Measurements from ENCODE around the gene ZNF133. TPM values are rescaled to one million over a fixed set of nuclear protein-coding genes. Genes with fewer than 3 reads are reported as not detected.
A peak's percentile ranks its signal among the peaks of the same experiment; 100 is the strongest.

ZNF133 gene
- total and polyA plus RNA-seq, 2 of the 13 experiments (the other 11 are each of a cell fraction or from before 2014, with no cell fraction given), result 23.5 to 26.7 TPM

DNA sequence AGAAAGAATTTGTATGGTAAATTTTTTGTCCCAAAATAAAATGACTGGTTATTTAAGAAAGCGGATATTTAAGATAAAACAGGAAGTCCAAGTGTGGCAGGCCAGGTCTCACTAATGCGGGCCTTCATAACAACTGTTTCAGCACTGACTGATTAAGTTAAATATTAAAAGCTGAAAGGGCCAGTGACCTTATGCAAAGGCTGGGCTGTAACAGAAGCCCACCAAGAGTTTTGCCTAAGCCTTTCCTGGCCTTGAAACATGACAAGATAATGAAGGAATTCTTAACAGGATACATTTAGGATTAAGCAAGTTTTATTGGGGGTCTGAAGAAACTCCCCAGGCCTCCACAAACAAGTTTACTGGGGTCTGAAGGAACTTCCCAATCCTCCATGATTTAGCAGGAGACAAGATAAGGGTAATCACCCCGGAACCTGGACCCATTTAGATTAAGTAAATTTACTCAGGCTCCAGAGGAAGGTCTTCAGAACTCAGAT, 36.3 kb downstream of the ZNF133 start (continued):
- TF ChIP-seq ZNF136 (CRISPR knock-in tag; IDR thresholded peaks at IDR 0.05; ENCODE audit: low read depth) (0 out of 2 replicates have a peak, but pooled peaks have one; percentile 39), ATF1 (CRISPR knock-in tag; IDR thresholded peaks at IDR 0.05) (peak; percentile 49; the same call in 1 of the 2 replicates), HMGA1 (CRISPR knock-in tag; conservative IDR thresholded peaks at IDR 0.05) (no peak), PHF21A (CRISPR knock-in tag; IDR thresholded peaks at IDR 0.05) (peak; percentile 52; the same call in 1 of the 2 replicates), RBFOX2 (IDR thresholded peaks at IDR 0.05; ENCODE audit: low read depth, low read length) (0 out of 2 replicates have a peak, but pooled peaks have one; percentile 16), SRF (IDR thresholded peaks at IDR 0.05; ENCODE audit: low read depth, low read length) (0 out of 2 replicates have a peak, but pooled peaks have one; percentile 45), ZNF44 (CRISPR knock-in tag; IDR thresholded peaks at IDR 0.05) (0 out of 2 replicates have a peak, but pooled peaks have one; percentile 56), ZBTB20 (CRISPR knock-in tag; IDR thresholded peaks at IDR 0.05; ENCODE audit: borderline replicate concordance, low read depth) (peak; percentile 73), MIXL1 (CRISPR knock-in tag; IDR thresholded peaks at IDR 0.05) (peak; percentile 82; the same call in 1 of the 2 replicates), SMAD3 (CRISPR knock-in tag; IDR thresholded peaks at IDR 0.05) (no peak), PHF20 (CRISPR knock-in tag; IDR thresholded peaks at IDR 0.05) (no peak), FOXA3 (CRISPR knock-in tag; IDR thresholded peaks at IDR 0.05) (peak; percentile 48), ZSCAN29 (CRISPR knock-in tag; conservative IDR thresholded peaks at IDR 0.05) (no peak), ASH2L (IDR thresholded peaks at IDR 0.05; ENCODE audit: insufficient read length, low read depth, low read length) (peak; percentile 74)
- TF ChIP-seq, protein P1, sequence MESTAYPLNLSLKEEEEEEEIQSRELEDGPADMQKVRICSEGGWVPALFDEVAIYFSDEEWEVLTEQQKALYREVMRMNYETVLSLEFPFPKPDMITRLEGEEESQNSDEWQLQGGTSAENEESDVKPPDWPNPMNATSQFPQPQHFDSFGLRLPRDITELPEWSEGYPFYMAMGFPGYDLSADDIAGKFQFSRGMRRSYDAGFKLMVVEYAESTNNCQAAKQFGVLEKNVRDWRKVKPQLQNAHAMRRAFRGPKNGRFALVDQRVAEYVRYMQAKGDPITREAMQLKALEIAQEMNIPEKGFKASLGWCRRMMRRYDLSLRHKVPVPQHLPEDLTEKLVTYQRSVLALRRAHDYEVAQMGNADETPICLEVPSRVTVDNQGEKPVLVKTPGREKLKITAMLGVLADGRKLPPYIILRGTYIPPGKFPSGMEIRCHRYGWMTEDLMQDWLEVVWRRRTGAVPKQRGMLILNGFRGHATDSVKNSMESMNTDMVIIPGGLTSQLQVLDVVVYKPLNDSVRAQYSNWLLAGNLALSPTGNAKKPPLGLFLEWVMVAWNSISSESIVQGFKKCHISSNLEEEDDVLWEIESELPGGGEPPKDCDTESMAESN (CRISPR knock-in tag; conservative IDR thresholded peaks at IDR 0.05), result no peak
- TF ChIP-seq, protein P2, sequence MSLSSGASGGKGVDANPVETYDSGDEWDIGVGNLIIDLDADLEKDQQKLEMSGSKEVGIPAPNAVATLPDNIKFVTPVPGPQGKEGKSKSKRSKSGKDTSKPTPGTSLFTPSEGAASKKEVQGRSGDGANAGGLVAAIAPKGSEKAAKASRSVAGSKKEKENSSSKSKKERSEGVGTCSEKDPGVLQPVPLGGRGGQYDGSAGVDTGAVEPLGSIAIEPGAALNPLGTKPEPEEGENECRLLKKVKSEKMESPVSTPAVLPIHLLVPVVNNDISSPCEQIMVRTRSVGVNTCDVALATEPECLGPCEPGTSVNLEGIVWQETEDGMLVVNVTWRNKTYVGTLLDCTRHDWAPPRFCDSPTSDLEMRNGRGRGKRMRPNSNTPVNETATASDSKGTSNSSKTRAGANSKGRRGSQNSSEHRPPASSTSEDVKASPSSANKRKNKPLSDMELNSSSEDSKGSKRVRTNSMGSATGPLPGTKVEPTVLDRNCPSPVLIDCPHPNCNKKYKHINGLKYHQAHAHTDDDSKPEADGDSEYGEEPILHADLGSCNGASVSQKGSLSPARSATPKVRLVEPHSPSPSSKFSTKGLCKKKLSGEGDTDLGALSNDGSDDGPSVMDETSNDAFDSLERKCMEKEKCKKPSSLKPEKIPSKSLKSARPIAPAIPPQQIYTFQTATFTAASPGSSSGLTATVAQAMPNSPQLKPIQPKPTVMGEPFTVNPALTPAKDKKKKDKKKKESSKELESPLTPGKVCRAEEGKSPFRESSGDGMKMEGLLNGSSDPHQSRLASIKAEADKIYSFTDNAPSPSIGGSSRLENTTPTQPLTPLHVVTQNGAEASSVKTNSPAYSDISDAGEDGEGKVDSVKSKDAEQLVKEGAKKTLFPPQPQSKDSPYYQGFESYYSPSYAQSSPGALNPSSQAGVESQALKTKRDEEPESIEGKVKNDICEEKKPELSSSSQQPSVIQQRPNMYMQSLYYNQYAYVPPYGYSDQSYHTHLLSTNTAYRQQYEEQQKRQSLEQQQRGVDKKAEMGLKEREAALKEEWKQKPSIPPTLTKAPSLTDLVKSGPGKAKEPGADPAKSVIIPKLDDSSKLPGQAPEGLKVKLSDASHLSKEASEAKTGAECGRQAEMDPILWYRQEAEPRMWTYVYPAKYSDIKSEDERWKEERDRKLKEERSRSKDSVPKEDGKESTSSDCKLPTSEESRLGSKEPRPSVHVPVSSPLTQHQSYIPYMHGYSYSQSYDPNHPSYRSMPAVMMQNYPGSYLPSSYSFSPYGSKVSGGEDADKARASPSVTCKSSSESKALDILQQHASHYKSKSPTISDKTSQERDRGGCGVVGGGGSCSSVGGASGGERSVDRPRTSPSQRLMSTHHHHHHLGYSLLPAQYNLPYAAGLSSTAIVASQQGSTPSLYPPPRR (CRISPR knock-in tag; IDR thresholded peaks at IDR 0.05; ENCODE audit: borderline replicate concordance), result peak; percentile 36; the same call in 1 of the 2 replicates
